ENCODE results near the gene SSBP2.

SSBP2 gene

GRCh38 chr5:81575924-81576323, 175.0 kb downstream of the SSBP2 start:
- DNase-seq = no peak

- no peak for DNase-seq
Measured at GRCh38 chr5:81572201-81572600, 178.7 kb downstream of the SSBP2 start.

DNA sequence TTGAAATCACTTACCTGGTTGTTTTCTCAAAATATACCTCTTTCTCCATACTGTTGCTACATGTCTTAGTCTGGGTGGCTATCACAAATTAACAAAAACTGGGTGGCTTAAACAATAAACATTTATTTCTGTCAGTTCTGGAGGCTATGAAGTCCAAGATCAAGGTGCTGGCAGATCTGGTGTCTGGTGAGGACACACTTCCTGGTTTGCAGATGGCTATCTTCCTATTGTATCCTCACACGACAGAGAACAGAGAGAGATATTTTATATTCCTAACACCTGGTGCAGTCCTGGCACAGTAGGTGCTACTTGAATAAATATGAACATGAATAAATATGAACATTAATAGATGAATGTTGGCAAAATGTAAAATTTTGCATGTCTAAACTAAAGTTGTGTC, 192.7 kb downstream of the SSBP2 start:
- DNase-seq = no peak

DNA sequence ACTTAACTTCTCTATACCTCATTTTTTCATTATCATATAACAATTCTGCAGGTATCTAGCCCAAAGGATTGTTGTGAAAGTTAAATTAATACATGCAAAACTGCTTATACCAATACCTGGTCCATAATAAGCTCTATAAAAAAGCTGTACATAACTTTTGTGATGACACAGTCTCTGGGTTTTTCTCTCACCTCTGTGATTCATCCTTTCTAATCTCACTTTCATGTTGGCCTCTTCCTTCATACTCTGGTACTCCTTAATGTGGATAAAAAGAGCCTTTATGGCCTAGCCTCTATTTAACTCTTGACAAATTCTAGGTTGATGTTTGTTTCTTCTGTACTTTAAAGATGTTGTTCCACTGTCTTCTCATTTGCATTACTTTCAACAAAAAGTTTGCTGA, 194.1 kb downstream of the SSBP2 start:
- DNase-seq = no peak

DNA sequence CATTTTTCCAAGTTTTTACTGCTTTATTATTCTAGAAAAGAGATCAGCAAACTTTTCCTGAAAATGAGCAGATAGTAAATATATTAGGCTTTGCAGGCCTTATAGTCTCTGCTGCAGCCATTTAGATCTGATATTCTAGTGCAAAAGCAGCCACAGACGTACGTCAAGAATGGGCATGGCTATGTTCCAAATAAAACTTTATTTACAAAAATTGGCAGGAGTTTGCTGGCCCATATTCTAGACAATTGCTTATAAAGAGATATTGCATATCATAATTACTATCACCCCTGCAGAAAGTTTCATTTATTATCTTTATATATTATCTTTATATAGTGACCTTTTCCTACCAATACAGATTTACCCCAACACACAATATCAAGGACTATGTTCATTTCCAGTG, 195.0 kb downstream of the SSBP2 start:
- no peak for DNase-seq

DNA sequence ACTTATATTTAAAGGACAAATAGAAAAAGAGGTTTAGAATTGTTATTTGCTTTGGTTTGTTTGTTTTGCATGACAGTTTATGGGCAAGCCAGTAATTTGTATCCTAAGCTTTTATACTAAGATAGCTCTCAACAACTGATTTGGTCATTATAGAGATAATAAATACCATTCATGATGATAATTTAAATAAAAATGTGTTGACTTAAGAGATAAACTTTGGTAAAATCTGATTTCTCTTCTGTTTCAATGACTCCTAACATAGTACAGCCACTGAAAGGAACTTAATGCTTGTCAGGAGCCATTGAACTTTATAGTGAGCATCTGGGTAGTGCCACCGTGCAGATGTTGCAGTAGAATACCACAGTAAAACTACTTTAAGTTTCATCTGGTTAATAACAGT, 196.2 kb downstream of the SSBP2 start:
- DNase-seq = no peak

GRCh38 chr5:81553567-81554212, 197.2 kb downstream of the SSBP2 start:
- no peak for DNase-seq

DNA sequence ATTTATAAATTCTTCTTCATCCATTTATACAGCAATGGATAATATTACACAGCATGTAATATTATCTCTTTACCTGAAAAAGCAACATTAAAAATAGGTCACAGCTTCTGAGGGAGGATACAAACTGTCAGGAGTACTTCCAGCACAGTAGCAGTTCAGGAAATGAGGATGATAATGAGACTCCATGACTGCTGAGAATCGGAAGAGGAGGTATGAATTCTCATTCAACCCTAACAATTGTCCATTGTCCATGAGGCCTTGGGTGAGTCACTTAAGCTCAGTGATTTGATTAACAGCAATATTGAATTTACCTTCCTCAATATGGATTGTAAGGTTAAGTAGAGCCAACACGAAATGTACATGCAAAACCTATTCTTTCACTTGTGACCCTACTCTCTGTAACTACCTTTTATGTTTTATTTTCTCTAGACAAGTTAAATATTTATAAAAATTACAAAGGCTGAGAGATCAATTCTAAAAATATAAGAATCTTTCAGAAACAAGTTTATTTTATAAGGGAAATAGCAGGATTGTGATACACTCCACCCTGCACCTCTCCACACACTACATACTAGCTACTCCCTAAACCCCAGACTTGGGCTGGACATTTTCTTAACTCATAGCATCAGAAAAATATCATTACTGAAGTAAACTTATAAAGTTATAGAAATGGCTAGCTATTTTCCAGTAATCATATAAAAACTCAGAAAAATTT, 197.9 kb downstream of the SSBP2 start:
- no peak for DNase-seq

- no peak for DNase-seq
Measured at GRCh38 chr5:81549123-81549522, 201.8 kb downstream of the SSBP2 start.

- no peak for DNase-seq
Measured at GRCh38 chr5:81547001-81547400, 203.9 kb downstream of the SSBP2 start.

DNA sequence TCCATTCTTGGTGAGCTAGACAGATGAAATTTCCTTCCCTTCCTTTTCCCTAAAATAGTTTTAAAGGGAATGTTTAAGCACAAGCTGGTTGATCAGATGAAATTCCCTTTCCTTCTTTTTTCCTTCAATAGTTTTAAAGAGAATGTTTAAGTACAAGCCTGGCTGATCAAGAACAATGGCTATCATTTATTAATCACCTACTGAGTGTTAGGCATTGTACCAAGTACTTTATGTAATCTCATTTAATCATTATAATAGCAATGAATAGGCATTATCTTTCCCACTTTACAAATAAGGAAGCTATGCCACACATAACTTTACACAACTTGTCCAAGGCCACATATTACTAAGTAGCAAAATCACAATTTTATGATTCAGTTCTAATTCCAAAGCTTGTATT, 205.0 kb downstream of the SSBP2 start:
- DNase-seq = no peak

DNA sequence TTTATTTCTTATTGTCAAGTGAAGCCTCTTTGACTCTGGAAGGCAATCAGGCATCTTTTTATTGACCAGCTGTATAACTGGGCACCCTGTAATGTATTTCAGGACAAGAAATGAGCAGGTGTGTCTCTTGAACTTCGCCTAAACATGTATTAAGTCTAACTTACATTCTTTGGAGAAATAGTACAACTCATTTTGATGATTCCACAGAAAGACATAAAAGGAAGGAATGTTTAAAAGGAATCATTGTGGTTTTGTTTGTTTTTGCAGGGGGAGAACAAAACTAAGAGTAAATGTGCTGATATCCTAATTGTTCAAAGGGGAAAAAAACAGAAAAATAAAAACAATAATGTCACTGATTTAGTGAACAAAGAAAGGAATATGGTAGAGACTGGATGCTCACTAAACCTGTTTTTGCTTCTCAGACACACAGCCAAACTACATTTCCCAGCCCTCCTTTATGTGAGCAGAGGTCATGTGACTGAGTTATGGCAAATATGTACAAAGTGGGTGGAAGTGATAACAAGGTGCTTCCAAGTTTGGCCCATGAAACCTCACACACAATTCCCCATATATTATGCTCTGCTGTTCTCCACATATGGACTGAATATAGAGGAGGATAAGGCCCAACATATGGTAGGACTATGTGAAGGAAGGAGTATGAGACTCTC, 206.4 kb downstream of the SSBP2 start:
- no peak for DNase-seq

DNA sequence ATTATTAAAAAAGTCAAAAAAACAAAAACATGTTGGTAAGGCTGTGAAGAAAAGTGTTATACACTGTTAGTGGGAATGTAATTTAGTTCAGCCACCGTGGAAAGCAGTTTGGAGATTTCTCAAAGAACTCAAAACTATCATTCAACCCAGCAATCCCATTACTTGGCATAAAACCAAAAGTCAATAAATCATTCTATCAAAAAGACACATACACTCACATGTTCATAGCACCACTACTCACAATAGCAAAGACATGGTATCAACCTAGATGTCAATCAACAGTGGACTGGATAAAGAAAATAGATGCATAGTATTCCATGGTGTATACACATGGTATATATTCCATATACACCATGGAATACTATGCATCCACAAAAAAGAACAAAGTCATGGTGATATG, 208.7 kb downstream of the SSBP2 start:
- no peak for DNase-seq

- no peak for DNase-seq
Measured at GRCh38 chr5:81537905-81538547, 212.9 kb downstream of the SSBP2 start.

DNA sequence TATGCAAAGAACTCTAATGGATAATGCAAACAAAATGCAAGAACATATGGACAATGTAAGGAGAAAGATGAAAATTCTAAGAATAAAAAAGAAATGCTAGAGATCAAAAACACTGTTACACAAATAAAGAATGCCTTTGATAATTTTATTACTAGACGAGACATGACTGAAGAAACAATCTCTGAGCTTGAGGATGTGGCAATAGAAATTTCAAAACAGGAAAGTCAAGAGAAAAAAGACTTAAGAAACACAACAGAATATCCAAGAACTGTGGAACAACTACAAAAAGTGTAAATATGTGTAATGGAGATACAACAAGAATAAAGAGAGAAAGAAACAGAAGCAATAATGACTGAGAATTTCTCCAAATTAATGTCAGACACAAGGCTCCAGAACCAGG, 216.5 kb downstream of the SSBP2 start:
- no peak for DNase-seq

GRCh38 chr5:81533629-81534405, 217.1 kb downstream of the SSBP2 start:
- DNase-seq = no peak

- no peak for DNase-seq
Measured at GRCh38 chr5:81530919-81531318, 220.0 kb downstream of the SSBP2 start.

DNA sequence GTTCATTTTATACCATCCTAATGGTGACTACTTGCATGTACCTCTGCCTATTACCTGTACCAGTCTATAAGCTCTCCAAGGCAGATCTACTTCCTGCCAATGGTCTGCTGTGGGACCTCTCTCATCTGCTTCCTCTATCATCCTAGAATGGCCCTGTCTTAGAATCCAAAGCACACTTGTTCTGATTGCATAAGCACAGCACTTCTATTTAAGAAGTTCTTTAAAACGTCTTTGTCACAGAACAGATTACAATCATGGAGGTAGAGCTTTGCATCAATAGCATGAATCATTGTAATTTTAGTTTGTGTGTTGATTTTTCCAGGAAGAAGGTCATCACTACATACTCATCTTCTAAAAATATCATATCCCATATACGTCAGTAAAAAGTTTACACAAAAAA, 225.2 kb downstream of the SSBP2 start:
- DNase-seq = no peak

DNA sequence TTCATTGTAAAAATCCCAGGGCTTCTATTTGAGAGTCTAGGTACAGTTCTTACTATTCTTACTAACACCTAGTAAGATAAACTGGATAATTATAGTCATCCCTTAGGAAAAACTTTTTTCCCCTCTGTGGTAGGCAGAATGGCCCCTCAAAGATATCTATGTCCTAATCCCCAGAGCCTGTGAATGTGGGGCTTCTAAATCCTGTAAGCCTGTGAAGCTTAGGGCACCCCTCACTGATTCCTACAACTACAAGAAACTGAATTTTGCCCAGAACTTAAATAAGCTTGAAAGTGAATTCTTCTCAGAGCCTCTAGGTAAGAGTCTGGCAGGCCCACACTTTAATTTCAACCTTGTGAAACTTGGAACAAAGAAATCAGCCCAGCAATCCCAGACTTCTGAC, 226.9 kb downstream of the SSBP2 start:
- DNase-seq = no peak

GRCh38 chr5:81522571-81522970, 228.3 kb downstream of the SSBP2 start:
- no peak for DNase-seq

GRCh38 chr5:81520769-81521168, 230.1 kb downstream of the SSBP2 start:
- no peak for DNase-seq

DNA sequence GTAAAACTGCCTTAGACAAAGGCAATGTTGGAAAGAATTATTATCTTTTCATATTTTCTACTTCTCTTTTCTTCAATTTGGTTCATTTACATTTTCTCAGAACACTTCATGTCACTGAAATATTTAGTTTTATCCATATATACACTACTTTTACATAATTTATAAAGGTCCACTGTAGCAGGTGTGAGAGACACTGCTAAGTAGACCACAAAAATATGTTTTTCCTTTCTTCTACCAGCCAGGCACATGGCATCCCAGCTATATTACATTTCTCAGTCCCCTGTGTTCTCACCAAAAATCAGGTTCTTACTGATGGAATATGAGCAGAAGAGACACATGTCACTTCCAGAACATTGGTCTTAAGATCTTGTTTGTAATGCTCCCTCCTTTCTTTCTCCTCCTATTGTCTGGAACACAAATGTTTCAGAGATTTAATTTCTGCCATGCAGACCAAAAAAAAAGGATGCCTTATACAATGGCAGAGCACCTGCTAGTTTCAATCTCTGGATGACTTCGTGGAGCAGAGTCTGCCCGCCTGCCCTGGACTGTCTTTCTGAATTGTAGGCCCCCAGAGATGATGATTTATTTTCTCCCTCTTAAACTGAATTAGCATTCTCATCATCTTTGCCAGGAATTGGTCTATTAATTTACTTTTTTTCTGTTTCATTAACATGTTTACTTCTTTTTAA, 231.5 kb downstream of the SSBP2 start:
- DNase-seq = no peak
